ENCODE measurements around the gene HP. TPM values are rescaled to one million over a fixed set of nuclear protein-coding genes. Genes with fewer than 3 reads are reported as not detected.
"Not testable (repeated sequence)": the region's sequence is repeated elsewhere in the genome, so short reads cannot be mapped to it uniquely, and the experiment has no call there.

The HP gene
- total and polyA plus RNA-seq, 2 of the 13 experiments (the other 11 are each of a cell fraction or from before 2014, with no cell fraction given): 387 to 524 TPM

DNA sequence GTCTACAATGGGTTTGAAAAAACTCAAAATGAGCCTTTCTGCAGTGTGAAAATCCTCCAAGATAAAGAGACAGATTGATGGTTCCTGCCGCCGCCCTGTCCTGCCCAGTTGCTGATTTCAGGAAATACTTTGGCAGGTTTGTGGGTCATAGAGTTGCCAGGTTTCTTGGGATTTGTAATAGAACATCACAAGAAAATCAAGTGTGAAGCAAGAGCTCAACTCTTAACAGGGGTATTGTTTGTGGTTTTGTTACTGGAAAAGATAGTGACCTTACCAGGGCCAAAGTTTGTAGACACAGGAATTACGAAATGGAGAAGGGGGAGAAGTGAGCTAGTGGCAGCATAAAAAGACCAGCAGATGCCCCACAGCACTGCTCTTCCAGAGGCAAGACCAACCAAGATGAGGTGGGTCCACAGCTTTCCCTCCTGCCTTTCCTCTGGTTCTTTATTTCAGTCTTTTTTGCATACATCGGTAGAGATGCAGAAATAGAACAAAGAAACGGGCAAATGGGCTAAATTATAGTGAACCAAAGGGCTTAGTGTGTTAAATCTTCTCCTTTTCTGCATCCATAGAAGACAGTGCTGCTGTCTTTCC, at the start of gene HP (continued):
- TF ChIP-seq TEAD3 (CRISPR knock-in tag; optimal IDR thresholded peaks at IDR 0.05; ENCODE audit: borderline replicate concordance) (peak; percentile 35), GATAD1 (CRISPR knock-in tag; IDR thresholded peaks at IDR 0.05) (0 out of 2 replicates have a peak, but pooled peaks have one; percentile 47), IRF2 (CRISPR knock-in tag; IDR thresholded peaks at IDR 0.05) (peak; percentile 28), KMT2B (CRISPR knock-in tag; IDR thresholded peaks at IDR 0.05) (0 out of 2 replicates have a peak, but pooled peaks have one; percentile 15), MED1 (CRISPR knock-in tag; IDR thresholded peaks at IDR 0.05) (peak; percentile 86), LCORL (CRISPR knock-in tag; IDR thresholded peaks at IDR 0.05) (peak; percentile 81), ERF (CRISPR knock-in tag; IDR thresholded peaks at IDR 0.05) (peak; percentile 26; the same call in 1 of the 2 replicates), HMG20A (CRISPR knock-in tag; IDR thresholded peaks at IDR 0.05; ENCODE audit: borderline replicate concordance) (peak; percentile 64; the same call in 1 of the 2 replicates), NR2F2 (IDR thresholded peaks at IDR 0.05; ENCODE audit: borderline replicate concordance, low read depth) (peak; percentile 2; the same call in 1 of the 2 replicates), EP300 (IDR thresholded peaks at IDR 0.05; ENCODE audit: low read depth in 2 of 2, low read length in 2 of 2) (peak in 1 of 2 experiments; percentile 87; a peak in 2 of 4 replicates), EP300 (CRISPR knock-in tag; IDR thresholded peaks at IDR 0.05; ENCODE audit: borderline replicate concordance) (peak; percentile 68; the same call in 1 of the 2 replicates), SIX4 (CRISPR knock-in tag; IDR thresholded peaks at IDR 0.05) (peak; percentile 28; the same call in 1 of the 2 replicates)
- TF ChIP-seq LCORL (IDR thresholded peaks at IDR 0.05): not testable (repeated sequence)
- TF ChIP-seq, protein P1, sequence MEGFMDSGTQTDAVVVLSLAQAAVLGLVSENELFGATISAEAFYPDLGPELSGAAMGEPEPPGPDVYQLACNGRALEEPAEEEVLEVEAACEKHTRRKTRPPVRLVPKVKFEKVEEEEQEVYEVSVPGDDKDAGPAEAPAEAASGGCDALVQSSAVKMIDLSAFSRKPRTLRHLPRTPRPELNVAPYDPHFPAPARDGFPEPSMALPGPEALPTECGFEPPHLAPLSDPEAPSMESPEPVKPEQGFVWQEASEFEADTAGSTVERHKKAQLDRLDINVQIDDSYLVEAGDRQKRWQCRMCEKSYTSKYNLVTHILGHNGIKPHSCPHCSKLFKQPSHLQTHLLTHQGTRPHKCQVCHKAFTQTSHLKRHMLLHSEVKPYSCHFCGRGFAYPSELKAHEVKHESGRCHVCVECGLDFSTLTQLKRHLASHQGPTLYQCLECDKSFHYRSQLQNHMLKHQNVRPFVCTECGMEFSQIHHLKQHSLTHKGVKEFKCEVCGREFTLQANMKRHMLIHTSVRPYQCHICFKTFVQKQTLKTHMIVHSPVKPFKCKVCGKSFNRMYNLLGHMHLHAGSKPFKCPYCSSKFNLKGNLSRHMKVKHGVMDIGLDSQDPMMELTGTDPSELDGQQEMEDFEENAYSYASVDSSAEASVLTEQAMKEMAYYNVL (CRISPR knock-in tag; IDR thresholded peaks at IDR 0.05; ENCODE audit: borderline replicate concordance): 0 out of 2 replicates have a peak, but pooled peaks have one; percentile 20
- TF ChIP-seq, protein P2, sequence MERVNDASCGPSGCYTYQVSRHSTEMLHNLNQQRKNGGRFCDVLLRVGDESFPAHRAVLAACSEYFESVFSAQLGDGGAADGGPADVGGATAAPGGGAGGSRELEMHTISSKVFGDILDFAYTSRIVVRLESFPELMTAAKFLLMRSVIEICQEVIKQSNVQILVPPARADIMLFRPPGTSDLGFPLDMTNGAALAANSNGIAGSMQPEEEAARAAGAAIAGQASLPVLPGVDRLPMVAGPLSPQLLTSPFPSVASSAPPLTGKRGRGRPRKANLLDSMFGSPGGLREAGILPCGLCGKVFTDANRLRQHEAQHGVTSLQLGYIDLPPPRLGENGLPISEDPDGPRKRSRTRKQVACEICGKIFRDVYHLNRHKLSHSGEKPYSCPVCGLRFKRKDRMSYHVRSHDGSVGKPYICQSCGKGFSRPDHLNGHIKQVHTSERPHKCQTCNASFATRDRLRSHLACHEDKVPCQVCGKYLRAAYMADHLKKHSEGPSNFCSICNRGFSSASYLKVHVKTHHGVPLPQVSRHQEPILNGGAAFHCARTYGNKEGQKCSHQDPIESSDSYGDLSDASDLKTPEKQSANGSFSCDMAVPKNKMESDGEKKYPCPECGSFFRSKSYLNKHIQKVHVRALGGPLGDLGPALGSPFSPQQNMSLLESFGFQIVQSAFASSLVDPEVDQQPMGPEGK (CRISPR knock-in tag; IDR thresholded peaks at IDR 0.05): 0 out of 2 replicates have a peak, but pooled peaks have one; percentile 32
- TF ChIP-seq, protein P3, sequence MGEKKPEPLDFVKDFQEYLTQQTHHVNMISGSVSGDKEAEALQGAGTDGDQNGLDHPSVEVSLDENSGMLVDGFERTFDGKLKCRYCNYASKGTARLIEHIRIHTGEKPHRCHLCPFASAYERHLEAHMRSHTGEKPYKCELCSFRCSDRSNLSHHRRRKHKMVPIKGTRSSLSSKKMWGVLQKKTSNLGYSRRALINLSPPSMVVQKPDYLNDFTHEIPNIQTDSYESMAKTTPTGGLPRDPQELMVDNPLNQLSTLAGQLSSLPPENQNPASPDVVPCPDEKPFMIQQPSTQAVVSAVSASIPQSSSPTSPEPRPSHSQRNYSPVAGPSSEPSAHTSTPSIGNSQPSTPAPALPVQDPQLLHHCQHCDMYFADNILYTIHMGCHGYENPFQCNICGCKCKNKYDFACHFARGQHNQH (CRISPR knock-in tag; IDR thresholded peaks at IDR 0.05): peak; percentile 52; the same call in 1 of the 2 replicates

Data from HepG2 (cell line).